Transverse colon (tissue), 4 donors: Measurements from ENCODE around the gene IGFBP6.

Source experiments
- POLR2A ChIP-seq: fragments of 450-650 bp; IDR thresholded peaks from one replicate; pipeline ENCODE4 v1.6.1; 2016; ENCODE audit warnings: antibody characterized with exemption, mild to moderate bottlenecking, moderate library complexity
- POLR2AphosphoS5 ChIP-seq, 3 donors: sonication (generic); formaldehyde crosslinking; IDR thresholded peaks; one replicate each; pipeline ENCODE4 v1.6.1; 2016; ENCODE audit warnings: antibody characterized with exemption in 3 of 3
- TF ChIP-seq, protein P1 (sequence below), 5 experiments: fragments of 200-600 bp in 3 of 5; fragments of 450-650 bp in 2 of 5; sonication (generic) in 3 of 5; IDR thresholded peaks; 1 replicate in 2 of 5; 2 replicates in 3 of 5; pipeline ENCODE4 v1.5.1; 2016 to 2017; ENCODE audit warnings: antibody characterized with exemption in 5 of 5, inconsistent platforms in 3 of 5, mild to moderate bottlenecking in 2 of 5, moderate library complexity in 1 of 5

- TF ChIP-seq POLR2AphosphoS5 (IDR thresholded peaks at IDR 0.05) (no peak), POLR2A (no peak)
- TF ChIP-seq, protein P1, sequence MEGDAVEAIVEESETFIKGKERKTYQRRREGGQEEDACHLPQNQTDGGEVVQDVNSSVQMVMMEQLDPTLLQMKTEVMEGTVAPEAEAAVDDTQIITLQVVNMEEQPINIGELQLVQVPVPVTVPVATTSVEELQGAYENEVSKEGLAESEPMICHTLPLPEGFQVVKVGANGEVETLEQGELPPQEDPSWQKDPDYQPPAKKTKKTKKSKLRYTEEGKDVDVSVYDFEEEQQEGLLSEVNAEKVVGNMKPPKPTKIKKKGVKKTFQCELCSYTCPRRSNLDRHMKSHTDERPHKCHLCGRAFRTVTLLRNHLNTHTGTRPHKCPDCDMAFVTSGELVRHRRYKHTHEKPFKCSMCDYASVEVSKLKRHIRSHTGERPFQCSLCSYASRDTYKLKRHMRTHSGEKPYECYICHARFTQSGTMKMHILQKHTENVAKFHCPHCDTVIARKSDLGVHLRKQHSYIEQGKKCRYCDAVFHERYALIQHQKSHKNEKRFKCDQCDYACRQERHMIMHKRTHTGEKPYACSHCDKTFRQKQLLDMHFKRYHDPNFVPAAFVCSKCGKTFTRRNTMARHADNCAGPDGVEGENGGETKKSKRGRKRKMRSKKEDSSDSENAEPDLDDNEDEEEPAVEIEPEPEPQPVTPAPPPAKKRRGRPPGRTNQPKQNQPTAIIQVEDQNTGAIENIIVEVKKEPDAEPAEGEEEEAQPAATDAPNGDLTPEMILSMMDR (IDR thresholded peaks at IDR 0.05) = no peak
Observed at GRCh38 chr12:53124352-53124723, 26.9 kb downstream of the IGFBP6 start.
